PC-3 (cell line): ENCODE data around the gene NRAP. TPM values are rescaled to one million over a fixed set of nuclear protein-coding genes. Genes with fewer than 3 reads are reported as not detected.

Experiments used
- ATAC-seq: fragments of 200-7000 bp; cut with Tn5 transposase; 2 replicates; pipeline ENCODE4 v1.9.1; 2020; ENCODE audit warnings: mild to moderate bottlenecking, moderate library complexity
- BruUV-seq: library from RNA; stranded (reverse); fragments of 400-500 nt; replicated peaks from 2 replicates; lab custom pipeline; 2021; lab: Mats Ljungman, UMichigan
- CTCF ChIA-PET: fragments of 300-600 bp; sonication (Branson Sonifier 250); formaldehyde crosslinking; loops from one replicate; lab custom pipeline; 2022; ENCODE audit warnings: antibody characterized with exemption; lab: Charles Lee
- POLR2A ChIA-PET: fragments of 300-600 bp; sonication (Branson Sonifier 250); formaldehyde crosslinking; loops from one replicate; lab custom pipeline; 2022; ENCODE audit warnings: antibody characterized with exemption; ENCODE audit not compliant: unreplicated experiment; lab: Charles Lee
- DNase-seq: peaks from one replicate; pipeline ENCODE4 v3.0.0-alpha.2; 2015
- H2AFZ ChIP-seq: fragments of 300-600 bp; sonication (generic); 2 replicates; pipeline ENCODE4 v1.6.0; 2016; ENCODE audit warnings: antibody characterized with exemption, low read length
- H3F3A ChIP-seq: fragments of 300-600 bp; sonication (generic); one replicate; pipeline ENCODE4 v1.6.0; 2017; ENCODE audit warnings: antibody characterized with exemption, low read length, control low read depth, mild to moderate bottlenecking; ENCODE audit not compliant: unreplicated experiment
- H3K27ac ChIP-seq: fragments of 300-600 bp; sonication (generic); 2 replicates; pipeline ENCODE4 v1.5.1; 2016; ENCODE audit warnings: mild to moderate bottlenecking, low read length
- H3K27me3 ChIP-seq: fragments of 300-600 bp; sonication (generic); 2 replicates; pipeline ENCODE4 v1.6.1; 2016; ENCODE audit warnings: low read length, mixed read lengths
- H3K36me3 ChIP-seq: fragments of 300-600 bp; sonication (generic); 2 replicates; pipeline ENCODE4 v1.6.1; 2016; ENCODE audit warnings: low read depth, mixed run types, low read length, mixed read lengths
- H3K4me1 ChIP-seq: fragments of 300-600 bp; sonication (generic); 2 replicates; pipeline ENCODE4 v1.5.1; 2016; ENCODE audit warnings: low read length; ENCODE audit not compliant: insufficient read depth
- H3K4me2 ChIP-seq: fragments of 300-600 bp; sonication (generic); 2 replicates; pipeline ENCODE4 v1.6.0; 2016; ENCODE audit warnings: low read length
- H3K4me3 ChIP-seq: fragments of 300-600 bp; sonication (generic); 2 replicates; pipeline ENCODE4 v1.5.1; 2016; ENCODE audit warnings: mild to moderate bottlenecking, low read length, mixed read lengths
- H3K79me2 ChIP-seq: fragments of 300-600 bp; sonication (generic); 2 replicates; pipeline ENCODE4 v1.6.1; 2017; ENCODE audit warnings: low read length, mixed read lengths
- H3K9ac ChIP-seq: fragments of 300-600 bp; sonication (generic); 2 replicates; pipeline ENCODE4 v1.6.0; 2016; ENCODE audit warnings: mild to moderate bottlenecking, low read length
- H3K9me2 ChIP-seq: fragments of 300-600 bp; sonication (generic); replicated peaks from 2 replicates; pipeline ENCODE4 v1.6.1; 2016; ENCODE audit warnings: mixed run types, low read length, mixed read lengths
- H3K9me3 ChIP-seq: fragments of 300-600 bp; sonication (generic); 2 replicates; pipeline ENCODE4 v1.6.1; 2016; ENCODE audit warnings: low read length, mixed read lengths
- H4K20me1 ChIP-seq: fragments of 300-600 bp; sonication (generic); 2 replicates; pipeline ENCODE4 v1.6.1; 2016; ENCODE audit warnings: low read length, mixed read lengths
- EZH2 ChIP-seq: fragments of 300-600 bp; sonication (generic); IDR thresholded peaks from one replicate; pipeline ENCODE4 v1.6.1; 2017; ENCODE audit warnings: antibody characterized with exemption, mild to moderate bottlenecking, low read length; ENCODE audit not compliant: unreplicated experiment
- EZH2phosphoT487 ChIP-seq: fragments of 300-600 bp; sonication (generic); IDR thresholded peaks from 2 replicates; pipeline ENCODE4 v1.6.1; 2018; ENCODE audit warnings: mild to moderate bottlenecking, antibody characterized with exemption, low read length, borderline replicate concordance
- intact Hi-C: fragments of 100-400 bp; cut with micrococcal nuclease; formaldehyde crosslinking; loops from 2 replicates; pipeline ENCODE4 v1.9.0; 2023
- total RNA-seq: library from RNA; depleted of rRNA; stranded (reverse); fragments of >200 nt; gene quantifications from 2 replicates; pipeline ENCODE4 v1.2.3, GENCODE V29; 2014
- TF ChIP-seq, protein P1 (sequence below): fragments of 300-600 bp; sonication (generic); conservative IDR thresholded peaks from 2 replicates; pipeline ENCODE4 v1.5.1; 2017; ENCODE audit warnings: antibody characterized with exemption, low read depth, mild to moderate bottlenecking, low read length

The NRAP gene
- total RNA-seq, 1 experiment from 2014 or later, result not detected

DNA sequence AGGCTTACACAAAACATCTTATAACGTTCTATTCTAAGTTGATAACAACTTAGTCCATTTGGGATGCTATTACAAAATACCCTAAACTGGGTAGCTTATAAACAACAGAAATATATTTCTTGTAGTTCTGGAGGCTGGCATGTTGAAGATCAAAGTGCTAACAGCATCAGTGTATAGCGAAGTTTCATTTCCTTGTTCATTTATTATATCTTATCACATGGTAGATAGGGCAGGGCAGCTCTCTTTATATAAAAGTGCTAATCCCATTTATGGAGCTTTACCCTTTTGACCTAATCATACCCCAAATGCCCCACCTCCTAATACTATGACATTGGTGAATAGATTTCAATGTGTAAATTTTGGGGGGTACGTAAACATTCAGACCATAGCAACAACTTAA is 22.2 kb upstream of the NRAP start:
- ATAC-seq, result no peak
- no peaks in the 10 kb centered on the region for H3K27me3 ChIP-seq
- peaks cover 29% of the 10 kb centered on the region; the same call in 1 of the 2 replicates for H3K79me2 ChIP-seq
- H3K9me2 ChIP-seq, result no peaks in the 10 kb centered on the region
- H3K4me1 ChIP-seq, result 0 out of 2 replicates have a peak, but pooled peaks cover 3% of the 10 kb centered on the region
- H3K9ac ChIP-seq, result no peak overlapping the region
- no TSS peak for BruUV-seq
- H3K27ac ChIP-seq, result no peak overlapping the region
- intact Hi-C loops, result no loop called here
- TF ChIP-seq EZH2phosphoT487 (no peak), EZH2 (no peak)
- TF ChIP-seq, protein P1, sequence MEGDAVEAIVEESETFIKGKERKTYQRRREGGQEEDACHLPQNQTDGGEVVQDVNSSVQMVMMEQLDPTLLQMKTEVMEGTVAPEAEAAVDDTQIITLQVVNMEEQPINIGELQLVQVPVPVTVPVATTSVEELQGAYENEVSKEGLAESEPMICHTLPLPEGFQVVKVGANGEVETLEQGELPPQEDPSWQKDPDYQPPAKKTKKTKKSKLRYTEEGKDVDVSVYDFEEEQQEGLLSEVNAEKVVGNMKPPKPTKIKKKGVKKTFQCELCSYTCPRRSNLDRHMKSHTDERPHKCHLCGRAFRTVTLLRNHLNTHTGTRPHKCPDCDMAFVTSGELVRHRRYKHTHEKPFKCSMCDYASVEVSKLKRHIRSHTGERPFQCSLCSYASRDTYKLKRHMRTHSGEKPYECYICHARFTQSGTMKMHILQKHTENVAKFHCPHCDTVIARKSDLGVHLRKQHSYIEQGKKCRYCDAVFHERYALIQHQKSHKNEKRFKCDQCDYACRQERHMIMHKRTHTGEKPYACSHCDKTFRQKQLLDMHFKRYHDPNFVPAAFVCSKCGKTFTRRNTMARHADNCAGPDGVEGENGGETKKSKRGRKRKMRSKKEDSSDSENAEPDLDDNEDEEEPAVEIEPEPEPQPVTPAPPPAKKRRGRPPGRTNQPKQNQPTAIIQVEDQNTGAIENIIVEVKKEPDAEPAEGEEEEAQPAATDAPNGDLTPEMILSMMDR, result no peak
- H4K20me1 ChIP-seq, result no peaks in the 10 kb centered on the region
- H3F3A ChIP-seq, result no peaks in the 10 kb centered on the region
- H2AFZ ChIP-seq, result no peak overlapping the region
- no peaks in the 10 kb centered on the region; the same call in 1 of the 2 replicates for H3K9me3 ChIP-seq
- ChIA-PET POLR2A (no interaction called here), CTCF (no interaction called here)
- no peak overlapping the region for H3K4me2 ChIP-seq
- H3K4me3 ChIP-seq, result no peak overlapping the region
- H3K36me3 ChIP-seq, result no peaks in the 10 kb centered on the region; the same call in 1 of the 2 replicates
- DNase-seq, result no peak

DNA sequence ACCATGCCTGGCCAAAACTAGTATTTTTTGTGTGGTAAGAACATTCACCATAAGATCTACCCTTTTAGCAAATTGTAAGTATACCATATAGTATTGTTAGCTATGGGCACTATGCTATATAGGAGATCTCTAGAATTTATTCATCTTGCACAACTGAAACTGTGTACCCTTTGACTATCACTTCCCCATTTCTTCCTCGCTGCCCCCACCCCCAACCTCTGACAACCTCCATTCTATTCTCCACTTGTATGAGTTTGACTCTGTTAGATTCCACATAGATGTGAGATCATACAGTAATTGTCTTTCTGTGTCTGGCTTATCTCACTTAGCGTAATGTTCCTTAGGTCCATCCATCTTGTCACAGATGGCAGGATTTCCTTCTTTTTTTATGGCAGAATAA is 19.5 kb upstream of the NRAP start:
- Histone ChIP-seq H3K27me3 (no peaks in the 10 kb centered on the region), H2AFZ (no peak overlapping the region), H3K9ac (no peak overlapping the region), H4K20me1 (no peaks in the 10 kb centered on the region), H3K79me2 (peaks cover 33% of the 10 kb centered on the region; the same call in 1 of the 2 replicates), H3K36me3 (no peaks in the 10 kb centered on the region; the same call in 1 of the 2 replicates), H3F3A (no peaks in the 10 kb centered on the region), H3K4me1 (0 out of 2 replicates have a peak, but pooled peaks cover 5% of the 10 kb centered on the region), H3K9me3 (no peaks in the 10 kb centered on the region; the same call in 1 of the 2 replicates), H3K4me3 (no peak overlapping the region), H3K9me2 (no peaks in the 10 kb centered on the region), H3K27ac (no peak overlapping the region), H3K4me2 (no peak overlapping the region)
- intact Hi-C loops, result no loop called here
- no TSS peak for BruUV-seq
- CTCF ChIA-PET, result no interaction called here
- TF ChIP-seq, protein P1, result no peak
- TF ChIP-seq EZH2phosphoT487, result no peak
- no peak for TF ChIP-seq EZH2
- DNase-seq (no peak), ATAC-seq (no peak)
- POLR2A ChIA-PET, result no interaction called here
